Parathyroid adenoma (tissue), 2 donors: ENCODE measurements around the gene CACNA1C.

Experiments
- H2AFZ ChIP-seq: fragments of 300-600 bp; sonication (generic); one replicate; pipeline ENCODE4 v1.7.0; 2017; ENCODE audit warnings: antibody characterized with exemption, mild to moderate bottlenecking
- H3K27ac ChIP-seq: fragments of 300-600 bp; sonication (generic); one replicate; pipeline ENCODE4 v1.7.0; 2017
- H3K27me3 ChIP-seq: fragments of 300-600 bp; sonication (generic); one replicate; pipeline ENCODE4 v1.7.0; 2017; ENCODE audit warnings: low read length; ENCODE audit not compliant: control insufficient read depth, insufficient read depth
- H3K36me3 ChIP-seq: fragments of 300-600 bp; sonication (generic); one replicate; pipeline ENCODE4 v1.7.0; 2017; ENCODE audit warnings: low read length; ENCODE audit not compliant: control insufficient read depth, insufficient read depth
- H3K4me1 ChIP-seq: fragments of 300-600 bp; sonication (generic); one replicate; pipeline ENCODE4 v1.7.0; 2017; ENCODE audit warnings: control low read depth
- H3K4me2 ChIP-seq: fragments of 300-600 bp; sonication (generic); one replicate; pipeline ENCODE4 v1.7.0; 2017; ENCODE audit warnings: low read length
- H3K4me3 ChIP-seq: fragments of 300-600 bp; sonication (generic); one replicate; pipeline ENCODE4 v1.7.0; 2017; ENCODE audit warnings: low read depth, low read length
- H3K79me2 ChIP-seq: fragments of 300-600 bp; sonication (generic); one replicate; pipeline ENCODE4 v1.7.0; 2017; ENCODE audit warnings: control low read depth
- H3K9ac ChIP-seq: fragments of 300-600 bp; sonication (generic); one replicate; pipeline ENCODE4 v1.7.0; 2017; ENCODE audit warnings: mild to moderate bottlenecking
- H3K9me3 ChIP-seq: fragments of 300-600 bp; sonication (generic); one replicate; pipeline ENCODE4 v1.7.0; 2017; ENCODE audit warnings: low read length; ENCODE audit not compliant: control insufficient read depth
- CTCF ChIP-seq: fragments of 300-600 bp; sonication (generic); IDR thresholded peaks from one replicate; pipeline ENCODE4 v1.7.0; 2017; ENCODE audit warnings: antibody characterized with exemption, mild to moderate bottlenecking
- donor health status: primary hyperparathyroidism.

CACNA1C gene

GRCh38 chr12:2457933-2458414, 405.2 kb downstream of the CACNA1C start:
- H3K36me3 ChIP-seq, result no peaks in the 10 kb centered on the region
- H3K9me3 ChIP-seq, result no peaks in the 10 kb centered on the region
- H3K79me2 ChIP-seq, result no peaks in the 10 kb centered on the region
- peak overlapping the region; percentile 63 for H3K27ac ChIP-seq
- no peaks in the 10 kb centered on the region for H3K4me1 ChIP-seq
- no peak overlapping the region for H3K4me2 ChIP-seq
- no peak overlapping the region for H2AFZ ChIP-seq
- TF ChIP-seq CTCF, result no peak
- no peak overlapping the region for H3K9ac ChIP-seq
- no peaks in the 10 kb centered on the region for H3K27me3 ChIP-seq
- no peak overlapping the region for H3K4me3 ChIP-seq

- Histone ChIP-seq H3K27me3 (no peaks in the 10 kb centered on the region), H3K36me3 (no peaks in the 10 kb centered on the region), H3K4me1 (no peaks in the 10 kb centered on the region), H3K79me2 (no peaks in the 10 kb centered on the region), H3K9ac (no peak overlapping the region), H2AFZ (no peak overlapping the region), H3K4me2 (no peak overlapping the region), H3K27ac (no peak overlapping the region), H3K4me3 (no peak overlapping the region), H3K9me3 (no peaks in the 10 kb centered on the region)
- TF ChIP-seq CTCF, result no peak
Measured at GRCh38 chr12:2460051-2460670, 407.4 kb downstream of the CACNA1C start.

GRCh38 chr12:2461046-2461445, 408.3 kb downstream of the CACNA1C start:
- no peak overlapping the region for H3K4me2 ChIP-seq
- no peak for TF ChIP-seq CTCF
- no peak overlapping the region for H2AFZ ChIP-seq

GRCh38 chr12:2461645-2462044, 408.9 kb downstream of the CACNA1C start:
- Histone ChIP-seq H3K9ac (no peak overlapping the region), H3K9me3 (no peaks in the 10 kb centered on the region), H3K27me3 (no peaks in the 10 kb centered on the region), H3K4me2 (no peak overlapping the region), H3K4me1 (no peaks in the 10 kb centered on the region), H3K79me2 (no peaks in the 10 kb centered on the region), H3K4me3 (no peak overlapping the region), H3K36me3 (no peaks in the 10 kb centered on the region), H3K27ac (no peak overlapping the region), H2AFZ (no peak overlapping the region)
- no peak for TF ChIP-seq CTCF

More at GRCh38 chr12:2461046-2461445, 408.3 kb downstream of the CACNA1C start:
- Histone ChIP-seq H3K27me3 (no peaks in the 10 kb centered on the region), H3K4me1 (no peaks in the 10 kb centered on the region), H3K9me3 (no peaks in the 10 kb centered on the region), H3K36me3 (no peaks in the 10 kb centered on the region), H3K79me2 (no peaks in the 10 kb centered on the region), H3K27ac (no peak overlapping the region), H3K4me3 (no peak overlapping the region), H3K9ac (no peak overlapping the region)

- Histone ChIP-seq H3K79me2 (no peaks in the 10 kb centered on the region), H3K36me3 (no peaks in the 10 kb centered on the region), H3K9ac (no peak overlapping the region), H2AFZ (no peak overlapping the region), H3K4me3 (no peak overlapping the region), H3K4me2 (no peak overlapping the region), H3K27me3 (no peaks in the 10 kb centered on the region), H3K4me1 (no peaks in the 10 kb centered on the region), H3K27ac (no peak overlapping the region), H3K9me3 (no peaks in the 10 kb centered on the region)
- TF ChIP-seq CTCF, result no peak
Measured at GRCh38 chr12:2462087-2462486, 409.3 kb downstream of the CACNA1C start.
